Activated CD4-positive, alpha-beta T cell treated with anti-CD3 and anti-CD28 coated beads, Interleukin-2, Interleukin-4, amounts not matched to agents 100 ng/mL and 50 ng/mL, durations not matched to agents 16 hours and 8 hours (primary cell): Measurements from ENCODE around the gene SUOX.
A peak's percentile ranks its signal among the peaks of the same experiment; 100 is the strongest.
"Not testable (repeated sequence)": the region's sequence is repeated elsewhere in the genome, so short reads cannot be mapped to it uniquely, and the experiment has no call there.

Experiments
- DNase-seq: peaks from one replicate; pipeline ENCODE4 v3.0.0-alpha.2; 2020; ENCODE audit warnings: low spot score

SUOX gene

GRCh38 chr12:55983232-55983842, 13.7 kb upstream of the SUOX start:
- DNase-seq: no peak

GRCh38 chr12:55984861-55985260, 12.2 kb upstream of the SUOX start:
- DNase-seq: no peak

- DNase-seq: no peak
Measured at GRCh38 chr12:55985341-55985740, 11.7 kb upstream of the SUOX start.

- DNase-seq: not testable (repeated sequence)
Measured at GRCh38 chr12:55985976-55986375, 11.1 kb upstream of the SUOX start.

- no peak for DNase-seq
Measured at GRCh38 chr12:55991110-55991509, 6.0 kb upstream of the SUOX start.

GRCh38 chr12:55993230-55993853, 3.7 kb upstream of the SUOX start:
- no peak for DNase-seq

- DNase-seq: no peak
Measured at GRCh38 chr12:55995366-55995765, 1.7 kb upstream of the SUOX start.

- DNase-seq: peak; percentile 80
Measured at GRCh38 chr12:55996201-55996714, 818 bp upstream of the SUOX start.

- no peak for DNase-seq
Measured at GRCh38 chr12:55997535-55997859, 421 bp downstream of the SUOX start.

GRCh38 chr12:55999522-55999921, 2.4 kb downstream of the SUOX start:
- peak; percentile 9 for DNase-seq

- not testable (repeated sequence) for DNase-seq
Measured at GRCh38 chr12:55999999-56000540, 3.0 kb downstream of the SUOX start.

GRCh38 chr12:56001487-56002100, 4.5 kb downstream of the SUOX start:
- DNase-seq: no peak

GRCh38 chr12:56003376-56003775, 6.3 kb downstream of the SUOX start:
- not testable (repeated sequence) for DNase-seq

- no peak for DNase-seq
Measured at GRCh38 chr12:56004211-56004610, 7.1 kb downstream of the SUOX start.

GRCh38 chr12:56007564-56008559, 10.8 kb downstream of the SUOX start:
- peak; percentile 50 for DNase-seq

- DNase-seq: no peak
Measured at GRCh38 chr12:56010111-56010570, 13.1 kb downstream of the SUOX start.

GRCh38 chr12:56011509-56012090, 14.5 kb downstream of the SUOX start:
- no peak for DNase-seq

GRCh38 chr12:56013482-56013881, 16.4 kb downstream of the SUOX start:
- no peak for DNase-seq

- DNase-seq: no peak
Measured at GRCh38 chr12:56014205-56014604, 17.1 kb downstream of the SUOX start.

- DNase-seq: no peak
Measured at GRCh38 chr12:56017181-56017580, 20.1 kb downstream of the SUOX start.

- no peak for DNase-seq
Measured at GRCh38 chr12:56018356-56018755, 21.3 kb downstream of the SUOX start.
